Measurements from ENCODE around the gene RXRA. TPM values are rescaled to one million over a fixed set of nuclear protein-coding genes. Genes with fewer than 3 reads are reported as not detected.
A peak's percentile ranks its signal among the peaks of the same experiment; 100 is the strongest.

RXRA gene
- total and polyA plus RNA-seq, 10 donors, result 10.9 to 116 (median 81.0) TPM

DNA sequence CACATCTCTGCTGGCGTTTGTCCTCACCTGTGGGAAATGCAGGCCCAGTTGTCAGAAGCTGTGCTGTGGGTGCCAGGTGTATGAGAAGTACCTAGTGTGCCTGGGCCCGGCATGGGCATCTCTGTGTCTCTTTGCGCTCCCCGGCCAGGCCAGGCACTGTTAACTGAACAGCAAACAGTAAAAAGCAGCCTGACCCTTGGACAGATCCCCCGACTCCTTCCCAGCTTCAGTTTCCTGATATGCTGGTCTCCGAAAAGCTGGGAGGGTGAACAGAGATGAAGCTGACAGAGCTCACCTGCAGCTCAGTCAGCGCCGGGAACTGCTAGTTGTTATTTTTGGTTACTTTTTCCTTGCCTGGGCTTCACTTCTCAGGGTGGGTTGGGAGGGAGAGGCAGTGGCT, 28.9 kb downstream of the RXRA start:
- H3K27ac ChIP-seq, result no peak overlapping the region

DNA sequence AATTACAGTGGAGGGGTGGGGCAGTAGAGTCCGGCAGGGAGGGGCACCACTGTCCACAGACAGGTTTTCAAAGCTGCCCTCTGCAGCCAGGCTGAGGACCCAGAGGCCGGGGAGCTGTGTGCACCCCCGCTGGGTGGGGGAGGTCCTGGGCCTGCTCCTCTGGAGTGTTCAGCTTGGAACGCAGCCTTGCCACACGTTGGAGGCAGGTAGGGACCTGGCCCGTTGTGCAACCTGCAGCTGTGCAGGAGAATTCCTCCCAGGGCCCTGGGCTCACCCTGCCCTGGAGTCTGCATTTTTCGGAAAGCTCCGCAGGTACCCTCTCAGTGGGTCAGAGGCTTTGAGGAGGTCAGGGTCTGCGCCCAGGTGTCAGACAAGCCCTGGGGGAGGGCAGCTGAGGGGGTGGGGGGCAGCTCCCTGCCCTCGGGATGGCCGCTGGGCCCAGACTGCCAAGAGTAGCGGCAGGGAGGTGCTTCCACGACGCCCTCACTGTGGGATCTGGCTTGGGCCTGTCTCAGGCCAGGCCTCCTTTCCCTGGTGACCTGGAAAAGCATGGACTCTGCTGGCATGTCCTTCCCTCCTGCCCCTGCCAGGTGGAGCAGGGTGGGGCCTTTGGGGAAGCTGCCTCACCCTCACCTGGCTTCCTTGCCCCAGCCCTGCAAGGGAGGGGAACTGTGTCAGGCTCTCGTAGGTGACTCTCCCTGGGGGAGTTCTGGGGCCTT, 29.5 kb downstream of the RXRA start:
- H3K4me1 ChIP-seq, result peaks cover 16 to 99% (median 60%) of the 10 kb centered on the region in 6 donors
- intact Hi-C loops (cut with DNase I; ENCODE audit: low total_unique reads), result no loop called here
- TF ChIP-seq POLR2A (IDR thresholded peaks at IDR 0.05) (no peak), POLR2AphosphoS5 (IDR thresholded peaks at IDR 0.05) (peak in 1 of 3 donors; percentile 8)
- no peak for DNase-seq
- WGBS, 5 donors, result 76 to 89% (median 83%) methylated on average over 13 to 15 of the region's 15 CpGs
- H3K36me3 ChIP-seq, result peaks cover 0 to 3% (median 0%) of the 10 kb centered on the region in 6 donors
- H3K9me3 ChIP-seq, result no peaks in the 10 kb centered on the region
- no peaks in the 10 kb centered on the region for H3K27me3 ChIP-seq (replicated peaks in 1 of 7)
- H3K4me3 ChIP-seq, result no peak overlapping the region
- peak overlapping the region in 2 of 8 donors; percentile 56 to 78 for H3K27ac ChIP-seq

More for the DNA sequence above, 28.9 kb downstream of the RXRA start:
- Histone ChIP-seq H3K36me3 (peaks cover 0 to 3% (median 0%) of the 10 kb centered on the region in 6 donors), H3K27me3 (replicated peaks in 1 of 7) (no peaks in the 10 kb centered on the region), H3K4me3 (no peak overlapping the region), H3K9me3 (no peaks in the 10 kb centered on the region), H3K4me1 (peaks cover 10 to 99% (median 57%) of the 10 kb centered on the region in 6 donors)
- WGBS, 5 donors, result 72 to 87% (median 85%) methylated on average over 8 of the region's 8 CpGs
- no peak for DNase-seq
- TF ChIP-seq POLR2AphosphoS5 (IDR thresholded peaks at IDR 0.05) (no peak), CTCF (IDR thresholded peaks at IDR 0.05 in 8 of 11, conservative IDR thresholded peaks at IDR 0.05 in 3 of 11) (no peak), POLR2A (IDR thresholded peaks at IDR 0.05) (no peak)
- intact Hi-C loops (cut with DNase I; ENCODE audit: low total_unique reads), result no loop called here

GRCh38 chr9:134356496-134357470, 30.5 kb downstream of the RXRA start:
- peaks cover 17 to 99% (median 62%) of the 10 kb centered on the region in 6 donors for H3K4me1 ChIP-seq
- peak overlapping the region in 3 of 8 donors; percentile 5 to 78 (median 56) for H3K27ac ChIP-seq
- H3K4me3 ChIP-seq, result no peak overlapping the region
- no peaks in the 10 kb centered on the region for H3K9me3 ChIP-seq
- no peak for DNase-seq
- TF ChIP-seq POLR2AphosphoS5 (IDR thresholded peaks at IDR 0.05) (peak in 1 of 3 donors; percentile 19), CTCF (IDR thresholded peaks at IDR 0.05 in 8 of 11, conservative IDR thresholded peaks at IDR 0.05 in 3 of 11) (no peak)
- intact Hi-C loops (cut with DNase I; ENCODE audit: low total_unique reads), result no loop called here
- WGBS, 5 donors, result 67 to 88% (median 79%) methylated on average over 26 to 29 of the region's 29 CpGs
- peaks cover 0 to 3% (median 0%) of the 10 kb centered on the region in 6 donors for H3K36me3 ChIP-seq
- no peaks in the 10 kb centered on the region for H3K27me3 ChIP-seq (replicated peaks in 1 of 7)

DNA sequence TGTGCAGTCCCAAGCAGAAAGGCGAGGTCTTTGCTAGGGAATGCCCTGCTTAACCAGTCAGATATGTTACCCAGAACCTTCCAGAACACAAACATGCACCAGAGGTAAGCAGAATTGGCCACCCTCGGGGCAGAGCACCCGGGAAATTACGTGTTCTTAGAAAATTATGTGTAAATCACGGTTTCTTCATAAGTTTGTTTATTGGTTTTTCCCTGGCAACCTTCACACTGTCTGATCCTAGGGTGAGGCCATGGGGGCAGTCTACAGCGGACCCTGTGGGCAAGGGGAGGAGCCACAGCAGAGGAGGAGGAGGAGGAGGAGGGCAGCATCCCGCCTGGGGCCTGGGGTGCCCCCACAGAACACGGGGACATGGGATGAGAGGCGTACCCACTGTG, 31.4 kb downstream of the RXRA start:
- Histone ChIP-seq H3K36me3 (peaks cover 0 to 3% (median 0%) of the 10 kb centered on the region in 6 donors), H3K9me3 (no peaks in the 10 kb centered on the region), H3K27ac (peak overlapping the region in 2 of 8 donors; percentile 56 to 78), H3K4me1 (peaks cover 17 to 99% (median 59%) of the 10 kb centered on the region in 6 donors), H3K27me3 (replicated peaks in 1 of 7) (no peaks in the 10 kb centered on the region), H3K4me3 (no peak overlapping the region)
- no peak for DNase-seq
- WGBS, 5 donors, result 71 to 81% (median 75%) methylated on average over 9 of the region's 9 CpGs
- no peak for TF ChIP-seq POLR2A (IDR thresholded peaks at IDR 0.05)
- TF ChIP-seq CTCF (IDR thresholded peaks at IDR 0.05 in 8 of 11, conservative IDR thresholded peaks at IDR 0.05 in 3 of 11), result no peak
- no peak for TF ChIP-seq POLR2AphosphoS5 (IDR thresholded peaks at IDR 0.05)
- intact Hi-C loops (cut with DNase I; ENCODE audit: low total_unique reads), result no loop called here

All from spleen (tissue), 11 donors.